GM23248 (cell line): ENCODE results near the gene SMIM12.

Source experiments
- EZH2 ChIP-seq: fragments of 200-600 bp; sonication (generic); IDR thresholded peaks from 2 replicates; pipeline ENCODE4 v1.6.1; 2018; ENCODE audit warnings: antibody characterized with exemption, mild to moderate bottlenecking; ENCODE audit not compliant: insufficient read depth, poor library complexity, severe bottlenecking
- EZH2phosphoT487 ChIP-seq: fragments of 200-600 bp; sonication (generic); IDR thresholded peaks from 2 replicates; pipeline ENCODE4 v1.6.1; 2018; ENCODE audit warnings: antibody characterized with exemption, moderate library complexity, mild to moderate bottlenecking, low read depth; ENCODE audit not compliant: insufficient read depth

DNA sequence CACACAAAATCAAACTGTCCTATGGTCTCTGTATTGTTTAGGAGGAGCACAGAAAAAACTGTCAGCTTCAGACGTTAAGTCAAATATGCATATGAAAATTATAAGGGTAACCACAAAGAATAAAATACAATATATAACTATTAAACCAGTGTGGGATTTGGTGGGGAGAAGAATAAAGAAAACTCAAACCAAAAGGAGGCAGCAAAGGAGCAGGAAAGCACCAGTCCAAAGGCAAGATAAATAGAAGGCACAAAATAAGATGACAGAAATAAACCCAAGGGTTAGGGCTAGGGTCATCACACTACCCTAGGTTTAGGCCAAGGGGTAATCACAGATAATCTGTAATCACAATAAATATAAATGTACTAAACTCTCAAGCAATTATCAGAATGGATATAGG is 37.1 kb upstream of the SMIM12 start:
- TF ChIP-seq EZH2 = no peak
- TF ChIP-seq EZH2phosphoT487 = no peak
